Measurements from ENCODE around the gene ARHGAP26. TPM values are rescaled to one million over a fixed set of nuclear protein-coding genes. Genes with fewer than 3 reads are reported as not detected.

ARHGAP26 gene
- total RNA-seq, 4 donors from 2014 or later, result 22.3 to 40.7 (median 28.2) TPM

DNA sequence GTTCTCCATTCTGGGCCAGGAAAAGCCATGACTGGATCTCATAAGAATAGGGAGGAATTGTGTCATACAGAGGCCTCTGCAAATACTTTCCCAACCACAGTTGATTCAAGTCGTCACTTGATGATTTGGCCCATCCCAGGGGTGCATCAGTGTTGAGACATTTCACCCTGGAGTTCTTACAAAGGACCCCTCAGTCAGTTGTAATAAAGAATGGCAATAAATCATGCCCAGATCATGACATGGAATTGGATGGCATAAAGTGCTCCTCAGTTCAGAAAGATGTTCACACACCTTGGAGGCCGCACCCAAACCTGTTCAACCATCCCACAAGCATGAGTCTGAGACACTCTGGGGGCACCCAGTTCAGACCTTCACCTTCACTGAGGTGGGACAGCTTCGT, 465.2 kb downstream of the ARHGAP26 start:
- no peak for DNase-seq (ENCODE audit: extremely low spot score)
- no peaks in the 10 kb centered on the region for H3K9me3 ChIP-seq
- H3K4me1 ChIP-seq, result peaks cover 0 to 11% (median 7%) of the 10 kb centered on the region in 4 donors
- no peaks in the 10 kb centered on the region for H3K27me3 ChIP-seq
- H3K27ac ChIP-seq (replicated peaks in 1 of 4), result no peak overlapping the region
- H3K4me3 ChIP-seq, result no peak overlapping the region
- intact Hi-C loops (cut with DNase I), result no loop called here
- WGBS, result 91% methylated on average over 3 of the region's 3 CpGs
- TF ChIP-seq EP300 (IDR thresholded peaks at IDR 0.05) (no peak), POLR2AphosphoS5 (IDR thresholded peaks at IDR 0.05) (no peak), POLR2A (IDR thresholded peaks at IDR 0.05; ENCODE audit: low read depth) (no peak)
- TF ChIP-seq, protein P1, sequence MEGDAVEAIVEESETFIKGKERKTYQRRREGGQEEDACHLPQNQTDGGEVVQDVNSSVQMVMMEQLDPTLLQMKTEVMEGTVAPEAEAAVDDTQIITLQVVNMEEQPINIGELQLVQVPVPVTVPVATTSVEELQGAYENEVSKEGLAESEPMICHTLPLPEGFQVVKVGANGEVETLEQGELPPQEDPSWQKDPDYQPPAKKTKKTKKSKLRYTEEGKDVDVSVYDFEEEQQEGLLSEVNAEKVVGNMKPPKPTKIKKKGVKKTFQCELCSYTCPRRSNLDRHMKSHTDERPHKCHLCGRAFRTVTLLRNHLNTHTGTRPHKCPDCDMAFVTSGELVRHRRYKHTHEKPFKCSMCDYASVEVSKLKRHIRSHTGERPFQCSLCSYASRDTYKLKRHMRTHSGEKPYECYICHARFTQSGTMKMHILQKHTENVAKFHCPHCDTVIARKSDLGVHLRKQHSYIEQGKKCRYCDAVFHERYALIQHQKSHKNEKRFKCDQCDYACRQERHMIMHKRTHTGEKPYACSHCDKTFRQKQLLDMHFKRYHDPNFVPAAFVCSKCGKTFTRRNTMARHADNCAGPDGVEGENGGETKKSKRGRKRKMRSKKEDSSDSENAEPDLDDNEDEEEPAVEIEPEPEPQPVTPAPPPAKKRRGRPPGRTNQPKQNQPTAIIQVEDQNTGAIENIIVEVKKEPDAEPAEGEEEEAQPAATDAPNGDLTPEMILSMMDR (IDR thresholded peaks at IDR 0.05), result no peak
- H3K36me3 ChIP-seq, result no peaks in the 10 kb centered on the region

DNA sequence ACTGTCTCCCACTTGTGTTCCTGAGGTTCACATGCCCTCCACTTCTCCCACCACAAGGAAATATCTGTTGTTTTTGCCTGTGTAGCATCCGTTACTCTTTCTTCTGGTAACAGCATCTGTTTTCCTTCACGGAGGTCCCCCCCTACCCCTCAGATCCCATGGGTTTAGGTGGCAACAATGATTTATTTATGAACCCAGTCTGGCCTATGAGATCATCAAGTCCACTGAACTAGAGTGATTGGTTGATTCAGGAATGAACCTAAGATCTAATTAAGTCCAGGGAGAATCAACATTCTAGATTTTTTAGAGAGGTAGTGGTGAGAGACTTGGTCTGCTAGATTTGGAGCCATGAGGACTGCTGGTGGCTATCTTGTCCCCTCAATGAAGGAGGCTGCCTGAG, 466.5 kb downstream of the ARHGAP26 start:
- H3K27me3 ChIP-seq, result no peaks in the 10 kb centered on the region
- WGBS, result 75% methylated on average over 2 of the region's 2 CpGs
- DNase-seq (ENCODE audit: extremely low spot score), result no peak
- intact Hi-C loops (cut with DNase I), result no loop called here
- no peak overlapping the region for H3K27ac ChIP-seq (replicated peaks in 1 of 4)
- no peak for TF ChIP-seq POLR2AphosphoS5 (IDR thresholded peaks at IDR 0.05)
- no peak for TF ChIP-seq EP300 (IDR thresholded peaks at IDR 0.05)
- TF ChIP-seq POLR2A (IDR thresholded peaks at IDR 0.05; ENCODE audit: low read depth), result no peak
- TF ChIP-seq, protein P1 (IDR thresholded peaks at IDR 0.05), result no peak
- no peaks in the 10 kb centered on the region for H3K9me3 ChIP-seq
- H3K36me3 ChIP-seq, result no peaks in the 10 kb centered on the region
- H3K4me3 ChIP-seq, result no peak overlapping the region
- peaks cover 0 to 8% (median 6%) of the 10 kb centered on the region in 4 donors for H3K4me1 ChIP-seq

DNA sequence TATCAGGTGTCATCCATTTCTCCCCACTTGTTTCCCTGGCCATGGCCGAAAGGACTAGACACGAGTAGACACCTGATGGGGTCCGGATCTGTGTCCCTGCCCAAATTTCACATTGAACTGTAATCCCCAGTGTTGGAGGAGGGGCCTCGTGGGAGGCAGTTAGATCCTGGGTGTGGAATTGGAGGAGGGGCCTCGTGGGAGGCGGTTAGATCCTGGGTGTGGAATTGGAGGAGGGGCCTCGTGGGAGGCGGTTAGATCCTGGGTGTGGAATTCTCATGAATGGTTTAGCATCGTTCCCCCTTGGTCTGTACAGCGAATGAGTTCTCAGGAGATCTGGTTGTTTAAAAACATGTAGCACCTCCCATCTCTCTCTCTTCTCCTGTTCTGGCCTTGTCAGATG, 467.5 kb downstream of the ARHGAP26 start:
- no peak for TF ChIP-seq POLR2A (IDR thresholded peaks at IDR 0.05; ENCODE audit: low read depth)
- no peak for TF ChIP-seq POLR2AphosphoS5 (IDR thresholded peaks at IDR 0.05)
- TF ChIP-seq EP300 (IDR thresholded peaks at IDR 0.05), result no peak
- TF ChIP-seq, protein P1 (IDR thresholded peaks at IDR 0.05), result no peak
- Histone ChIP-seq H3K27ac (replicated peaks in 1 of 4) (no peak overlapping the region), H3K4me3 (no peak overlapping the region), H3K27me3 (no peaks in the 10 kb centered on the region), H3K4me1 (peaks cover 0 to 7% (median 6%) of the 10 kb centered on the region in 4 donors), H3K36me3 (no peaks in the 10 kb centered on the region), H3K9me3 (no peaks in the 10 kb centered on the region)
- intact Hi-C loops (cut with DNase I), result no loop called here
- no peak for DNase-seq (ENCODE audit: extremely low spot score)
- WGBS, result 91% methylated on average over 10 of the region's 10 CpGs

DNA sequence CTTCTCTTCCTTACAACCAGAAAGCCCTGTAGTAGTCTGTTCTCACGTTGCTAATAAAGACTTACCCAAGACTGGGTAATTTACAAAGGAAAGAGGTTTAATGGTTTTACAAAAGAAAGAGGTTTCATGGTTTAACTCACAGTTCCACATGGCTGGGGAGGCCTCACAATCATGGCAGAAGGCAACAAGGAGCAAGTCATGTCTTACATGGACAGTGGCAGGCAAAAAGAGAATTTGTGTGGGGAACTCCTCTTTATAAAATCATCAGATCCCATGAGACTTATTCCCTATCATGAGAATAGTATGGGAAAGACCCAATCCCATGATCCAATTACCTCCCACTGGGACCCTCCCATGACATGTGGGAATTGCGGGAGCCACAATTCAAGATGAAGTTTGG, 468.4 kb downstream of the ARHGAP26 start:
- WGBS, result 87% methylated on average over 2 of the region's 2 CpGs
- intact Hi-C loops (cut with DNase I), result no loop called here

More for the DNA sequence above, 468.4 kb downstream of the ARHGAP26 start:
- Histone ChIP-seq H3K4me3 (no peak overlapping the region), H3K36me3 (no peaks in the 10 kb centered on the region), H3K9me3 (no peaks in the 10 kb centered on the region), H3K27me3 (no peaks in the 10 kb centered on the region), H3K27ac (replicated peaks in 1 of 4) (no peak overlapping the region), H3K4me1 (peaks cover 1 to 12% (median 6%) of the 10 kb centered on the region in 4 donors)
- no peak for DNase-seq (ENCODE audit: extremely low spot score)
- TF ChIP-seq EP300 (IDR thresholded peaks at IDR 0.05), result no peak
- no peak for TF ChIP-seq POLR2AphosphoS5 (IDR thresholded peaks at IDR 0.05)
- no peak for TF ChIP-seq POLR2A (IDR thresholded peaks at IDR 0.05; ENCODE audit: low read depth)
- TF ChIP-seq, protein P1 (IDR thresholded peaks at IDR 0.05), result no peak
